LNCaP clone FGC (cell line): ENCODE results near the gene ADD2.

Experiments used
- DNase-seq: peaks from one replicate; pipeline ENCODE4 v3.0.0-alpha.2; 2011; ENCODE audit warnings: low read depth
- H3K4me3 ChIP-seq: 2 replicates; pipeline ENCODE4 v1.5.1; 2011; ENCODE audit warnings: mild to moderate bottlenecking, low read depth, low read length, control low read depth
- CTCF ChIP-seq: IDR thresholded peaks from 2 replicates; pipeline ENCODE4 v1.5.1; 2012; ENCODE audit warnings: mild to moderate bottlenecking; ENCODE audit not compliant: control insufficient read depth, insufficient read depth; ENCODE audit errors: extremely low read depth

Gene ADD2

GRCh38 chr2:70668432-70668831 lies 99.6 kb downstream of the ADD2 start:
- DNase-seq, result no peak
- TF ChIP-seq CTCF, result no peak
- H3K4me3 ChIP-seq, result no peak overlapping the region

GRCh38 chr2:70664525-70664924 lies 103.5 kb downstream of the ADD2 start:
- DNase-seq, result no peak
- TF ChIP-seq CTCF, result no peak

GRCh38 chr2:70663411-70663810 lies 104.6 kb downstream of the ADD2 start:
- no peak for DNase-seq
- H3K4me3 ChIP-seq, result no peak overlapping the region
- TF ChIP-seq CTCF, result no peak

More at GRCh38 chr2:70664525-70664924, 103.5 kb downstream of the ADD2 start:
- no peak overlapping the region for H3K4me3 ChIP-seq

- TF ChIP-seq CTCF, result no peak
- H3K4me3 ChIP-seq, result no peak overlapping the region
- no peak for DNase-seq
These were observed 108.4 kb downstream of the ADD2 start for GRCh38 chr2:70659551-70659950.

GRCh38 chr2:70658476-70658875 lies 109.5 kb downstream of the ADD2 start:
- H3K4me3 ChIP-seq, result no peak overlapping the region
- DNase-seq, result no peak
- TF ChIP-seq CTCF, result no peak

GRCh38 chr2:70657246-70657645 lies 110.8 kb downstream of the ADD2 start:
- DNase-seq, result no peak
- no peak overlapping the region for H3K4me3 ChIP-seq
- TF ChIP-seq CTCF, result no peak

- no peak for TF ChIP-seq CTCF
- DNase-seq, result no peak
These were observed 111.5 kb downstream of the ADD2 start for GRCh38 chr2:70656421-70657010.

More at GRCh38 chr2:70656421-70657010, 111.5 kb downstream of the ADD2 start:
- no peak overlapping the region for H3K4me3 ChIP-seq
